GM19455 (cell line): ENCODE data around the gene ROGDI.
A peak's percentile ranks its signal among the peaks of the same experiment; 100 is the strongest.

Experiments
- ATAC-seq: cut with Tn5 transposase; IDR thresholded peaks from one replicate; pipeline ENCODE4 v1.9.1; 2021; ENCODE audit not compliant: unreplicated experiment

The ROGDI gene, protein sequence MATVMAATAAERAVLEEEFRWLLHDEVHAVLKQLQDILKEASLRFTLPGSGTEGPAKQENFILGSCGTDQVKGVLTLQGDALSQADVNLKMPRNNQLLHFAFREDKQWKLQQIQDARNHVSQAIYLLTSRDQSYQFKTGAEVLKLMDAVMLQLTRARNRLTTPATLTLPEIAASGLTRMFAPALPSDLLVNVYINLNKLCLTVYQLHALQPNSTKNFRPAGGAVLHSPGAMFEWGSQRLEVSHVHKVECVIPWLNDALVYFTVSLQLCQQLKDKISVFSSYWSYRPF

GRCh38 chr16:4801962-4802658 lies at the start of gene ROGDI:
TSS of gene ROGDI (minus strand) at chr16:4802633. CDS start at chr16:4802571, 62 bp downstream.
- peak; percentile 63 for ATAC-seq

- no peak for ATAC-seq
These were observed 47.8 kb upstream of the ROGDI start for GRCh38 chr16:4850211-4850610.

DNA sequence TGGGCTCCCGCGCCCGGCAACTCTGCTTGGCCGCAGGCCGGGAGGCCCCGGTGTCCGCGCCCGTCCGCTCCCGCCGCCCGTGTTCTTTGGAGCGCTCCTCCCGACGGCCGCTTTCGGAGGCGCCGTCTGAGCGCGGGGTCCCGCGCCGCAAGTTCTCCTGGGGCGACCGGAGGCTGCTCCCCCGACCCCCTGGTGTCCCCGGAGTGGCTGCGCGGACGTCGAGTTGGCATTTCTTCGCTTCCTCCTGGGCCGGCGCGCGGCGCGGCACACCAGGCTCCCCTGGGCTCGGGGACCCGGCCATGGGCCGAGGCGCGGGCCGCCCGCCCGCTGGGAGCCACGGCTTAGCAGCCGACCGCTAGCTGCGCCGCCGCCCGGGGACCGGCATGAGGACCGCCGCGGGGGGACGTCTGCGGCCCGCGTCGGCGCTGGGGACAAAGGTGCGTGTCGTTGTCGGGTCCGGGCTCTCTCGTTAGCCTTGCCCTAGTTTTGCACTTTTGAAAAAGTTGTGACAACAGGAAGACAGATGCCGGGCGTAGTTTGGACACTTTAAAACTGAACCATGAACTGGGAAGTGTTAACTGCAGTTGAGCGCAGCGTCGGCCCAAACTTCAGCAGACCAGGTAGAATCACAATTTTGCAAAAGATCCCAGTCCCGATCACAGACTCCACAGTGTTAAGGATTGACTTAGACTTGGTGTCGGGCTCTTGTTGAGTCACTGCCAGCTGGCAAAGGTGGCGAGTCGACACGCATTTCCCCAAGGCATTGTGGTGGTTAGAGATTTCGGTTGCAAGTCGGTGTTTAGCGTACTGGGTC lies 45.5 kb upstream of the ROGDI start:
- peak; percentile 28 for ATAC-seq

GRCh38 chr16:4846901-4847773 lies 44.7 kb upstream of the ROGDI start, which contains the start of the genes GLYR1 and UBN1:
TSS of gene GLYR1 (minus strand) at chr16:4847288. CDS start at chr16:4847265, 23 bp downstream.
TSS of gene UBN1 (plus strand) at chr16:4847481. CDS start at chr16:4852918, 5,437 bp downstream.
- ATAC-seq, result peak; percentile 81

- ATAC-seq, result peak; percentile 17
These were observed 44.1 kb upstream of the ROGDI start for GRCh38 chr16:4846503-4846900.

DNA sequence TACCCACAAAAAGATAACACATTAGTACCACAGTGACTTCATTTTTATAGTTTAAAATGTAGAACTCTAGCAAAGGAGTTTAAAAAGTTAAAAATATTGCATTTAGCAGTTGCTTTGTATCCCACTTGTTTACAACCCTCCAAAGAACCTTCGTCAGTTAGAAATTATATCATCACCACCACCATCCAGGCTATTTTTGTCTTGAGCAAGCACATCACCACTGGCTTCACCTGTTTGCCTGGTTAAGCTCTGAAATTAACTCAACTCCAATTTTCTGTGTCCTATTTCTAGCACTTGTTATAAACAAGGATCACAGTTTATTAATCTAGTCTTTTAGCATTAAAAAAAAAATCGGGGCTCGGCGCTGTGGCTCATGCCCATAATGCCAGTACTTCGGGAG lies 38.6 kb upstream of the ROGDI start:
- ATAC-seq, result no peak

DNA sequence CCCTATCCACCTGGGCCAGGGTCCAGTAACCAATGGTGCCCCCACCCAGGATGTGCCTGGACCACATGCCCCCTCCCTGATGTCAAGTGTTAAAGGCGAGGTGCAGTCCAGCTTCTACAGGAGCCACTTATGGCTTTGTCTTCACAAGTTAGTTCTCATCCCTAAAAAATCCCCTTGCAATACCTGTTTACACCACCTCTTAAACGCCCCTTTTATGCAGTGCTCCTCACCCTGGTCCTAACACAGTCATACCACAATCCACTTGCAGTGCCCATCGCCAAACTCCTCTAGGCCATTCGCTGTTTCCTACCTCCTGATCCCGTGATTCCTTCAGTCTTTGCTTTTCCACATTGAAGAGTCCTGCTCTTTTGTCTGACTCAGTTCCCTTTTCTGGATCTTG lies 37.5 kb upstream of the ROGDI start:
- no peak for ATAC-seq

GRCh38 chr16:4837733-4838501 lies 35.5 kb upstream of the ROGDI start:
- no peak for ATAC-seq

- no peak for ATAC-seq
These were observed 34.3 kb upstream of the ROGDI start for GRCh38 chr16:4836727-4837126.

DNA sequence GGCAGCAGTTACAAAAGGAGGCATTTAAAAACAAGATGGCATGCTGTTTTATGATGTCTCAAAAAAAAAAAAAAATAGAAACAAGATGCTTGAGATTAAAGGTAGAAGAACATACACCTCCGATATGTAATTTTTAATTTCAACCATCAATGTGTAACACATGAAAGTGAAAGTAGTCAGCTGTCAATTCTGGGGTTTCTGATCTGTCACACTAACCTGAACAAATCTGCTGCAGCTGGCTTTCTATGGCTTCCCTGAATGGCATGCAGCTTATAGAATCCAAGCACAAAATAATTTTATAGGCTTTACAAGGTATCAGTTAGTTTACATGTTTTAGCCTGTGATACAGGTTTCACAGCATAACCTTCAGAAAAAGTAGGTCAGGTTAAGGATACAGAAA lies 31.2 kb upstream of the ROGDI start:
- no peak for ATAC-seq

- no peak for ATAC-seq
These were observed 30.4 kb upstream of the ROGDI start for GRCh38 chr16:4832698-4833343.

DNA sequence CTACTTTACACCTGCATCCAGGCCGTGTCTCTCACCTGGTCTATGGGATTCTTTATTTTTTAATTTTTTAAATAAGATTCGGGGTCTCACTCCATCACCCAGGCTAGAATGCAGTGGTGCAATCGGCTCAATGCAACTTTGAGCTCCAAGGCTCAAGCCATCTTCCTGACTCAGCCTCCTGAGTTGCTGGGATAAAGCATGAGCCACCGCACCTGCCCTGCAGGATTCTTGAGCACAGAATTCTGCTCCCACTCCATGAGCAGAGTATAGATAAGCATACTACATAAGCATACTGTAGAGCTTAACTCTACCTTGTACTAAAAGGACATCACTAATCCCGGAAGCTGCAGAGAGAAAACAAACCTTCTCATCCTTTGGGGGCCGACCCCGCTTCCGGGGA lies 29.2 kb upstream of the ROGDI start:
- no peak for ATAC-seq

DNA sequence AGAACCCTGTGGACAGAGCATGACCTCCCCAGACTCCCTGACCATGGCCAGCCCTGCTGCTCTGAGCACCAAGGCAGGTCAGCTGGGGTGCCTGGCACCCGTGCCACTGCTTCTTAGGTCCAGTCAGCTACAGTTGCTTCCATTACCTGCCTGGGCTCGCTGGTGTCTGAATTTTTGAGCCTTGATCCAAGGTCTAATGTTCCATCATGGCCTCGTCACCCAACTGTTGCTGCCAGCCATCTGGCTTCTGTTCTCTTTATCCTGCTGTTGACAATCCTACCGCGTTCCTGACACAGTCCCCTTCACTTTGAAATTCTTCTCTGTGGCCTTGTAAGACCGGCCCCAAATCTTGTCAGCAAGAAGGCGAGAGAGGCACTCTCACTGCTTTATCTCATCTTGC lies 28.0 kb upstream of the ROGDI start:
- ATAC-seq, result no peak

- ATAC-seq, result no peak
These were observed 26.3 kb upstream of the ROGDI start for GRCh38 chr16:4828567-4829321.

DNA sequence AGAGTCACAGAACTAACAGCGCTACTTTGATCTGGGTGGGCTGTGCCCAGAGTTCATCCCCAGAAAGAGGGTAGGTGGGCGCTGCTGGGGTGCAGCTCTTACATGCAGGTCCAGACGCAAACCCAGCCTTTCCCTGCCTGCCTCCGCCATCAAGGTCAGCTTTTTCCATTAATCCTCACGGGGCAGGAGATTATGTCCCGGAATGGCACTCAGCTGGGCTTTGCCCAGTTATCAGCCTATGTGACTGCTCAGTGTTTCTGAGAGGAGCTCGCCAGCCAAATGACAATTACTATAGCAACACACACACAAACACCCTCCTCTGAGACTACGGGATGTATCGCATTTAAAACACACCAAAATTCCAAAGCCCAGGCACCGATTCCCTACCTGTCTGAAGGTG lies 24.5 kb upstream of the ROGDI start:
- ATAC-seq, result no peak

GRCh38 chr16:4826526-4826925 lies 24.1 kb upstream of the ROGDI start:
- no peak for ATAC-seq

GRCh38 chr16:4825196-4825595 lies 22.8 kb upstream of the ROGDI start:
- ATAC-seq, result no peak

DNA sequence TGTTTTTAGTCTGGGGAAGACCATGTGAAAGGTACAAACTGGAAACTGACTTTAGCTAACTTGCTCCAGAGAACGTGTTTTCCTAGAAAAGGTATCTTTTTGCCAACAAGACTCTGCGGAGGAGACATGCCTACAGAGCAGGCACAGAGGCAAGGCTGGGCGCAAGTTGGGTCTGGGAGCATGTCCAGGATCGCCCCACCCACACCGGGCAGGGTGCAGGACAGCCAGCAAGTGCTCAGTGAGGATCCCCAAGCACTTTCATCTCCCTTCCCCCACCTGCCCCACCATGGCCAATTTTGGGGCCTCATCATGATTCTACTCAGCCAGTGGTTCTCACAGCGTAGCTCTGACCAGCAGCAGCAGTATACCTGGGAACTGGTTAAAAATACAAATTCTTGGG lies 18.2 kb upstream of the ROGDI start:
- ATAC-seq, result no peak
